ENCODE data around the gene ALPK3.

- no peak for TF ChIP-seq CTCF (IDR thresholded peaks at IDR 0.05; ENCODE audit: low read depth, low read length, poor library complexity, severe bottlenecking)
- TF ChIP-seq EZH2phosphoT487 (IDR thresholded peaks at IDR 0.05; ENCODE audit: borderline replicate concordance, low read length) = no peak
These were observed 15.4 kb downstream of the ALPK3 start for GRCh38 chr15:84832448-84833040.
